ENCODE results near the gene PLTP. TPM values are rescaled to one million over a fixed set of nuclear protein-coding genes. Genes with fewer than 3 reads are reported as not detected.
A peak's percentile ranks its signal among the peaks of the same experiment; 100 is the strongest.

Gene PLTP
- total RNA-seq, 2 experiments from 2014 or later, result 2.8 to 3.1 TPM

DNA sequence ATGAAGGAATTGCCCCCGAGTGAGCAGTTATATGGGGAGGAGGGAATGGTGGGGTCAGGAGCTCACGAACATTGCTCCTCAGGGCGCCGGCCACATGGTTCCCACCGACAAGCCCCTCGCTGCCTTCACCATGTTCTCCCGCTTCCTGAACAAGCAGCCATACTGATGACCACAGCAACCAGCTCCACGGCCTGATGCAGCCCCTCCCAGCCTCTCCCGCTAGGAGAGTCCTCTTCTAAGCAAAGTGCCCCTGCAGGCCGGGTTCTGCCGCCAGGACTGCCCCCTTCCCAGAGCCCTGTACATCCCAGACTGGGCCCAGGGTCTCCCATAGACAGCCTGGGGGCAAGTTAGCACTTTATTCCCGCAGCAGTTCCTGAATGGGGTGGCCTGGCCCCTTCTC is 13.7 kb downstream of the PLTP start:
- Mint-ChIP-seq H3K27me3 (no peaks in the 10 kb centered on the region), H3K4me1 (peaks cover 7% of the 10 kb centered on the region), H3K9me3 (no peaks in the 10 kb centered on the region), H3K4me3 (no peak overlapping the region), H3K27ac (no peak overlapping the region), H3K36me3 (ENCODE audit: low read depth) (peaks cover 11% of the 10 kb centered on the region)
- ChIA-PET CTCF (no interaction called here), POLR2A (interaction anchor here (1.3 kb wide), 1 partner anchor 12 kb away, joined by 3 read pairs; no protein-coding TSS in a partner anchor)
- no peak for DNase-seq

DNA sequence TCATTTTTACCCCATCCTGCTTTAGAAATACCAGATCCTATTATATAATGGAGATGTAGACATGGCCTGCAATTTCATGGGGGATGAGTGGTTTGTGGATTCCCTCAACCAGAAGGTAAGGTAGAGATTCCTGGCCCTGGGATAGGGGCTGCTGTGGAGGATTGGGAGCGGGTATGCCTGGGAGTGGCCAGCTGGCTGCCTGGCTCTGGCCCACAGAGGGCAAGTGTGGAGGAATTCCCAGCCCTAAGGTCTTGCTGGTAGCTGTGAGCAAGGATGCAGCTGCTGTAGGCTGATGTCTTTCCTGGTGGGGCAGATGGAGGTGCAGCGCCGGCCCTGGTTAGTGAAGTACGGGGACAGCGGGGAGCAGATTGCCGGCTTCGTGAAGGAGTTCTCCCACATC is 14.3 kb downstream of the PLTP start:
- Mint-ChIP-seq H3K9me3 (no peaks in the 10 kb centered on the region), H3K27ac (no peak overlapping the region), H3K4me1 (peaks cover 13% of the 10 kb centered on the region), H3K27me3 (no peaks in the 10 kb centered on the region), H3K36me3 (ENCODE audit: low read depth) (peaks cover 11% of the 10 kb centered on the region), H3K4me3 (no peak overlapping the region)
- ChIA-PET CTCF (no interaction called here), POLR2A (interaction anchor here (1.3 to 1.5 kb wide), 2 partner anchors 8 to 13 kb away, joined by 3 read pairs; no protein-coding TSS in a partner anchor)
- no peak for DNase-seq

DNA sequence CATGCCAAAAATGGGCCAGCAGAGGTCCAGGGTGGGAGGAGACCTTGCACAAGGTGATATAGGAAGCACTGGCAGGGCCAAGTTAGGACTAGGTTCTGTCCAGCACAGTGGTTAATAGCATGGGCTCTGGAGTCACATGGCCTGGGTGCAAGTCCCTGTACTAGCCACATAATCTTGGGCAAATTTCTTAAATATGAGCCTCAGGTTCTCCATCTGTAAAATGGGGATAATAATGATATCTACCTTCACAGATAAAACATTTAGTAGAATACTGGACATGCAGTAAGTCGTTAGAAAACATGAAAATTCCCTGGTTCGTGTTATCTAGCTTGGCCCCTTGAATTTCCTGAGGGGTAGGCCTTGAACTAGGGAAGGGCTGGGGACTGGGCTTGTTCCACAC is 14.7 kb downstream of the PLTP start:
- DNase-seq, result no peak
- Mint-ChIP-seq H3K27me3 (no peaks in the 10 kb centered on the region), H3K4me1 (peaks cover 17% of the 10 kb centered on the region), H3K27ac (no peak overlapping the region), H3K9me3 (no peaks in the 10 kb centered on the region), H3K36me3 (ENCODE audit: low read depth) (peaks cover 11% of the 10 kb centered on the region), H3K4me3 (no peak overlapping the region)
- ChIA-PET POLR2A (interaction anchor here (1.3 to 1.5 kb wide), 3 partner anchors 8 to 16 kb away, joined by 3 read pairs; partner anchors contain the start of gene ZSWIM1), CTCF (no interaction called here)

- Mint-ChIP-seq H3K27me3 (no peaks in the 10 kb centered on the region), H3K27ac (no peak overlapping the region), H3K36me3 (ENCODE audit: low read depth) (peaks cover 11% of the 10 kb centered on the region), H3K4me1 (peaks cover 22% of the 10 kb centered on the region), H3K4me3 (no peak overlapping the region), H3K9me3 (no peaks in the 10 kb centered on the region)
- ChIA-PET CTCF (no interaction called here), POLR2A (interaction anchor here (1.3 to 1.5 kb wide), 3 partner anchors 9 to 16 kb away, joined by 3 read pairs; partner anchors contain the start of gene ZSWIM1)
- DNase-seq, result no peak
These were observed 15.3 kb downstream of the PLTP start for GRCh38 chr20:45896641-45897161.

- POLR2A ChIA-PET, result interaction anchor here (1.3 kb wide), 1 partner anchor 10 kb away, joined by 3 read pairs; no protein-coding TSS in a partner anchor
- Mint-ChIP-seq H3K9me3 (no peaks in the 10 kb centered on the region), H3K27ac (no peak overlapping the region), H3K27me3 (peaks cover 5% of the 10 kb centered on the region), H3K36me3 (ENCODE audit: low read depth) (peaks cover 13% of the 10 kb centered on the region), H3K4me1 (peaks cover 32% of the 10 kb centered on the region), H3K4me3 (no peak overlapping the region)
- DNase-seq, result no peak
- CTCF ChIA-PET, result no interaction called here
These were observed 17.2 kb downstream of the PLTP start for GRCh38 chr20:45894797-45895196.

DNA sequence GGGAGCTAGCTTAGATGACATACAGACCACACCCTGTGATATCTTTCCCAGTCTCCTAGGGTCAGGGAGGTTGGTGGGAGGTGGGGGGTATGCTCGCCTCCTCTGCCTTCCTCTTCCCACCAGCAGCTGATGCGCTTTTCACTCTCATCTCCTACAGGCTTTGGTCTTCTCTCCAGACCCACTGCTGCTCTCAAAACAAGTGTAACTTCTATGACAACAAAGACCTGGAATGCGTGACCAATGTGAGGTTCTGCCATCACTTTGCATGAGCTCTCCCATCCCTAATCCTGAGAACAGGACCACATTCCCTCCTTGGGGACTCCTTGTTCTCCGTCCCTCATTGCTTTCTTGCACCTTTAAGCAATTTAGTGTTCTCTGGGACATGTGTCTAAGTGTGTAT is 18.1 kb downstream of the PLTP start:
- H3K27me3 Mint-ChIP-seq, result peaks cover 5% of the 10 kb centered on the region
- CTCF ChIA-PET, result interaction anchor here (0.9 to 1.5 kb wide), 2 partner anchors 12 to 94 kb away, joined by 3 read pairs; partner anchors contain the start of gene ZSWIM1
- H3K36me3 Mint-ChIP-seq (ENCODE audit: low read depth), result peaks cover 13% of the 10 kb centered on the region
- POLR2A ChIA-PET, result interaction anchor here (1.6 to 5.4 kb wide), 3 partner anchors 9 to 40 kb away, joined by 6 to 42 read pairs (median 36); partner anchors contain the start of genes PCIF1 and ZSWIM1
- H3K9me3 Mint-ChIP-seq, result no peaks in the 10 kb centered on the region
- no peak for DNase-seq
- H3K4me1 Mint-ChIP-seq, result peaks cover 33% of the 10 kb centered on the region
- peak overlapping the region; percentile 5 for H3K4me3 Mint-ChIP-seq
- H3K27ac Mint-ChIP-seq, result no peak overlapping the region

- Mint-ChIP-seq H3K27me3 (peaks cover 5% of the 10 kb centered on the region), H3K27ac (peak overlapping the region; percentile 36), H3K36me3 (ENCODE audit: low read depth) (peaks cover 13% of the 10 kb centered on the region), H3K4me1 (peaks cover 33% of the 10 kb centered on the region), H3K9me3 (no peaks in the 10 kb centered on the region), H3K4me3 (peak overlapping the region; percentile 88)
- CTCF ChIA-PET, result interaction anchor here (1.5 to 4.0 kb wide), 3 partner anchors 12 to 94 kb away, joined by 3 to 19 read pairs (median 7); partner anchors contain the start of gene ZSWIM1
- DNase-seq, result no peak
- POLR2A ChIA-PET, result interaction anchor here (1.2 to 5.4 kb wide), 6 partner anchors 8 to 80 kb away, joined by 3 to 42 read pairs (median 14); partner anchors contain the start of genes PCIF1, UBE2C, ZNF335 and ZSWIM1
These were observed 19.0 kb downstream of the PLTP start for GRCh38 chr20:45892828-45893500.

- no peak for DNase-seq
These were observed 19.7 kb downstream of the PLTP start for GRCh38 chr20:45892049-45892825.

DNA sequence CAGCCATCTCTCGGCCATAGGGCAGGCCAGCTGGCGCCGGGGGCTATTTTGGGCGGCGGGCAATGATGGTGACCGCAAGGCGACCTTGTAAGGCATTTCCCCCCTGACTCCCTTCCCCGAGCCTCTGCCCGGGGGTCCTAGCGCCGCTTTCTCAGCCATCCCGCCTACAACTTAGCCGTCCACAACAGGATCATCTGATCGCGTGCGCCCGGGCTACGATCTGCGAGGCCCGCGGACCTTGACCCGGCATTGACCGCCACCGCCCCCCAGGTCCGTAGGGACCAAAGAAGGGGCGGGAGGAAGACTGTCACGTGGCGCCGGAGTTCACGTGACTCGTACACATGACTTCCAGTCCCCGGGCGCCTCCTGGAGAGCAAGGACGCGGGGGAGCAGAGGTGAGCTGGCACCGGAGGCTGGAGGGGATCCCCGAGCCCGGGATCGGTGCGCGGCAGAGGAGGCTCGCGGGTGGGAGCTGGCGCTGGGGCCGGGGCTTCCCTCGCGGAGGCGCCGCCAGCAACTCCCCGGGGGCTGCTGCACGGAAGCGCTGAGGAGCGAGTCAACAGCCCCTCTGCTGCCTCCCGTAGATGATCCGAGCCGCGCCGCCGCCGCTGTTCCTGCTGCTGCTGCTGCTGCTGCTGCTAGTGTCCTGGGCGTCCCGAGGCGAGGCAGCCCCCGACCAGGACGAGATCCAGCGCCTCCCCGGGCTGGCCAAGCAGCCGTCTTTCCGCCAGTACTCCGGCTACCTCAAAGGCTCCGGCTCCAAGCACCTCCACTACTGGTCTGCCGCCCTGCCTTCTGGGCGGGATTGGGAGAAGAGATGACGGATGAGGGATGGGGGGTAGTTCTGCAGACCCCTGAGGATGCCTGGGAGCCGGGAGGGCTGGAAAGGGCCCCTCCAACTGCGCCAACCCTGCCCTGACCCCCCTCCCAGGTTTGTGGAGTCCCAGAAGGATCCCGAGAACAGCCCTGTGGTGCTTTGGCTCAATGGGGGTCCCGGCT is 20.7 kb downstream of the PLTP start, which contains the start of the genes CTSA and NEURL2:
TSS of gene CTSA (plus strand) at position 351 of the 999 bp plus-strand sequence. CDS start at position 585, 234 bp downstream.
TSS of gene NEURL2 (minus strand) at position 224 of the 999 bp plus-strand sequence. CDS start at position 7, 217 bp downstream.
- peaks cover 9% of the 10 kb centered on the region for H3K36me3 Mint-ChIP-seq (ENCODE audit: low read depth)
- H3K9me3 Mint-ChIP-seq, result no peaks in the 10 kb centered on the region
- DNase-seq, result peak; percentile 87
- H3K27me3 Mint-ChIP-seq, result peaks cover 5% of the 10 kb centered on the region
- peak within 1 kb of the TSS; percentile 88 for H3K4me3 Mint-ChIP-seq
- peaks cover 36% of the 10 kb centered on the region for H3K4me1 Mint-ChIP-seq
- ChIA-PET POLR2A (interaction anchor here (0.6 to 5.4 kb wide), 9 partner anchors 9 to 99 kb away, joined by 3 to 42 read pairs (median 6); partner anchors contain the start of genes ACOT8, DNTTIP1, PCIF1 and UBE2C), CTCF (interaction anchor here (1.1 to 4.0 kb wide), 4 partner anchors 9 to 92 kb away, joined by 3 to 19 read pairs (median 8); partner anchors contain the start of gene ZSWIM1)
- peak within 1 kb of the TSS; percentile 40 for H3K27ac Mint-ChIP-seq

More at GRCh38 chr20:45892049-45892825, 19.7 kb downstream of the PLTP start:
- H3K27me3 Mint-ChIP-seq, result peaks cover 5% of the 10 kb centered on the region
- ChIA-PET POLR2A (interaction anchor here (1.2 to 5.4 kb wide), 7 partner anchors 7 to 100 kb away, joined by 3 to 42 read pairs (median 6); partner anchors contain the start of genes DNTTIP1, PCIF1, UBE2C and WFDC3), CTCF (interaction anchor here (1.5 to 4.0 kb wide), 3 partner anchors 11 to 93 kb away, joined by 3 to 19 read pairs (median 7); partner anchors contain the start of gene ZSWIM1)
- no peaks in the 10 kb centered on the region for H3K9me3 Mint-ChIP-seq
- H3K4me3 Mint-ChIP-seq, result peak overlapping the region; percentile 88
- H3K27ac Mint-ChIP-seq, result peak overlapping the region; percentile 40
- H3K4me1 Mint-ChIP-seq, result peaks cover 33% of the 10 kb centered on the region
- H3K36me3 Mint-ChIP-seq (ENCODE audit: low read depth), result peaks cover 9% of the 10 kb centered on the region

DNA sequence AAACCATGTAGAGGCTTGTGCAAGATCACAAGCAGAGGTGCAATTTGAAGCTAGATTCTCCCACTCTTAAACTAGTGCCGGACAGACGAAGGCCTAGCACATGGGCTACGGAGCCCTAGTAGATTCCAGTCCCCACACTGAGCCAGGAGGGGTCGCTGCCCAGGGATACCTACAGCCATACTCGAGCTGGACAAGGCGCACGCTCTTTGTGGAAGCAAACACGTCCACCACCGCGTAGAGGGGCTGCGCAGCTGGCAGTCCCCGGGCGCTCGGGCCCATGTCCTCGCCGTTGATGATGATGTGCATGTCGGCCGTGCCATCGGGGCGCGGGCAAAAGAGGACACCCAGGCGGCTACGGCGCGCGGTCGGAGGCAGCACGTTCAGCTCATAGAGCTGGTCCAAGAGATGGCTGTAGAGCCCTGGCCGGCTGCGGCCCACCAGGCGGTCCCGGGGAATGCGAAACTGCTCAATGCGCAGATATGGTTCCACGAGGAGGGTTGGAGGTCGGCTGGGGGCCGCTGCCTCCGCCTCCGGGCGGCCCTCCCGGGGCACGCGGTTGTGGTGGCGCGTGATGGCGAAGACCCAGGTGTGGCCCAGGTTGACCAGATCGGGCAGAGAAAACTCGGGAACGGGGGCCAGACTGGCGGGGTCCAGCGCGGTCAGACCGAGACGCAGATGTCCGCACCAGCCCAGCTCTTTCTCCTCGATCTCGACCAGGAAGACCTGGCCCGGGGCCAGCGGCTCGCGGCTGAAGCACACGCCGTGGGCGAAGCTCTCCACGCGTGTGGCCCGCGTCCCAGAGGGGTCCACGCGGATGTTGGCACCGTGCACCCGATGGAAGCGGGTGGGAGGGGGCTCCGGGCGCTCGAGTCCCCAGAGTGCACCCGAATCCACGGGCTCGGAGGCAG is 21.6 kb downstream of the PLTP start:
- Mint-ChIP-seq H3K27me3 (peaks cover 5% of the 10 kb centered on the region), H3K36me3 (ENCODE audit: low read depth) (peaks cover 9% of the 10 kb centered on the region), H3K9me3 (no peaks in the 10 kb centered on the region), H3K27ac (no peak overlapping the region), H3K4me3 (peak overlapping the region; percentile 88), H3K4me1 (peaks cover 39% of the 10 kb centered on the region)
- ChIA-PET POLR2A (interaction anchor here (0.6 to 5.4 kb wide), 11 partner anchors 8 to 98 kb away, joined by 3 to 42 read pairs (median 6); partner anchors contain the start of genes ACOT8, DNTTIP1, PCIF1 and SNX21), CTCF (interaction anchor here (1.1 to 4.0 kb wide), 7 partner anchors 9 to 119 kb away, joined by 3 to 19 read pairs (median 4); partner anchors contain the start of gene ZSWIM1)
- DNase-seq, result peak; percentile 41

Measured in activated CD4-positive, alpha-beta memory T cell treated with anti-CD3 and anti-CD28 coated beads, Interleukin-2, amount 10 ng/mL, durations not matched to agents 7 days and 5 days (primary cell).